Adrenal gland (tissue), 5 donors: ENCODE results near the gene TMEM26.

ENCODE experiments used
- CTCF ChIP-seq, 6 experiments: fragments of 450-650 bp in 4 of 6; fragments of 200-600 bp in 2 of 6; sonication (generic) in 1 of 6; IDR thresholded peaks; 1 replicate in 5 of 6; 2 replicates in 1 of 6; pipeline versions ENCODE4 v1.5.1 to v1.8.0; 2016 to 2021; ENCODE audit warnings: antibody characterized with exemption in 6 of 6, mild to moderate bottlenecking in 2 of 6, moderate library complexity in 1 of 6
- POLR2A ChIP-seq, 2 donors: fragments of 450-650 bp; IDR thresholded peaks; one replicate each; pipeline ENCODE4 v1.6.1; 2017; ENCODE audit warnings: antibody characterized with exemption in 2 of 2, mild to moderate bottlenecking in 2 of 2, moderate library complexity in 1 of 2
- donor health status: DM: no; HTN: no; CAD: no.

- TF ChIP-seq CTCF (IDR thresholded peaks at IDR 0.05) (no peak), POLR2A (IDR thresholded peaks at IDR 0.05) (no peak)
These were observed 45.1 kb downstream of the TMEM26 start for GRCh38 chr10:61408105-61408504.
